Stimulated activated CD4-positive, alpha-beta T cell treated with anti-CD3 and anti-CD28 coated beads, Interleukin-15, amount 100 ng/mL, for 1 hour (primary cell): ENCODE results near the gene POLR3G.

Experiments
- DNase-seq, 2 donors: peaks; one replicate each; pipeline ENCODE4 v3.0.0-alpha.2; 2020; ENCODE audit warnings: low read depth in 1 of 2, low spot score in 1 of 2

Gene POLR3G

GRCh38 chr5:90474235-90475107, at the start of gene POLR3G, which contains the start of gene MBLAC2:
Gene POLR3G (plus strand): TSS chr5:90474864. CDS start chr5:90485568, 10,704 bp downstream.
Gene MBLAC2 (minus strand): TSS chr5:90474771. CDS start chr5:90474292, 479 bp downstream.
- DNase-seq = peak; percentile 86 to 93

GRCh38 chr5:90434116-90434714, 40.4 kb upstream of the POLR3G start:
- peak in 1 of 2 donors; percentile 16 for DNase-seq

- DNase-seq = no peak
Observed at GRCh38 chr5:90437663-90438062, 37.0 kb upstream of the POLR3G start.

GRCh38 chr5:90438100-90438499, 36.6 kb upstream of the POLR3G start:
- no peak for DNase-seq

- no peak for DNase-seq
Observed at GRCh38 chr5:90440644-90441043, 34.0 kb upstream of the POLR3G start.

- no peak for DNase-seq
Observed at GRCh38 chr5:90446961-90447360, 27.7 kb upstream of the POLR3G start.

GRCh38 chr5:90461288-90461687, 13.4 kb upstream of the POLR3G start:
- no peak for DNase-seq

GRCh38 chr5:90472783-90473395, 1.8 kb upstream of the POLR3G start:
- no peak for DNase-seq

- DNase-seq = peak; percentile 5 to 8
Observed at GRCh38 chr5:90473396-90474234, 1.0 kb upstream of the POLR3G start.

GRCh38 chr5:90475436-90475980, 844 bp downstream of the POLR3G start:
- no peak for DNase-seq

GRCh38 chr5:90476391-90476790, 1.7 kb downstream of the POLR3G start:
- no peak for DNase-seq

GRCh38 chr5:90477073-90477472, 2.4 kb downstream of the POLR3G start:
- no peak for DNase-seq

GRCh38 chr5:90477621-90478215, 3.1 kb downstream of the POLR3G start:
- no peak for DNase-seq

GRCh38 chr5:90479611-90480385, 5.1 kb downstream of the POLR3G start:
- DNase-seq = no peak

- no peak for DNase-seq
Observed at GRCh38 chr5:90480699-90481098, 6.0 kb downstream of the POLR3G start.

- DNase-seq = no peak
Observed at GRCh38 chr5:90483206-90483605, 8.5 kb downstream of the POLR3G start.

- no peak for DNase-seq
Observed at GRCh38 chr5:90484540-90484939, 9.9 kb downstream of the POLR3G start.

- DNase-seq = no peak
Observed at GRCh38 chr5:90488791-90489190, 14.1 kb downstream of the POLR3G start.

GRCh38 chr5:90494043-90494442, 19.4 kb downstream of the POLR3G start:
- DNase-seq = no peak

- no peak for DNase-seq
Observed at GRCh38 chr5:90495146-90495545, 20.5 kb downstream of the POLR3G start.
